Measurements from ENCODE around the gene USP40. TPM values are rescaled to one million over a fixed set of nuclear protein-coding genes. Genes with fewer than 3 reads are reported as not detected.
A peak's percentile ranks its signal among the peaks of the same experiment; 100 is the strongest.

The USP40 gene
- total RNA-seq, 6 experiments from 2014 or later, result 22.8 to 27.4 (median 24.3) TPM

- TF ChIP-seq CTCF (IDR thresholded peaks at IDR 0.05), result peak; percentile 95
- H3K9me3 Mint-ChIP-seq, result no peaks in the 10 kb centered on the region
- peak; percentile 77 for DNase-seq
- no peak overlapping the region for H3K4me3 Mint-ChIP-seq
- H3K36me3 Mint-ChIP-seq (ENCODE audit: low read depth), result peaks cover 4% of the 10 kb centered on the region; the same call in 1 of the 2 replicates
- peaks cover 3% of the 10 kb centered on the region; the same call in 1 of the 2 replicates for H3K27me3 Mint-ChIP-seq (ENCODE audit: insufficient read depth)
- H3K27ac Mint-ChIP-seq, result no peak overlapping the region; the same call in 1 of the 2 replicates
- peaks cover 11% of the 10 kb centered on the region for H3K4me1 Mint-ChIP-seq (ENCODE audit: low read depth)
Observed at GRCh38 chr2:233443511-233444183, 122.9 kb downstream of the USP40 start.

GRCh38 chr2:233442028-233442310 lies 124.6 kb downstream of the USP40 start:
- Mint-ChIP-seq H3K36me3 (ENCODE audit: low read depth) (no peaks in the 10 kb centered on the region), H3K27ac (no peak overlapping the region), H3K9me3 (no peaks in the 10 kb centered on the region), H3K4me3 (no peak overlapping the region), H3K27me3 (ENCODE audit: insufficient read depth) (peaks cover 3% of the 10 kb centered on the region; the same call in 1 of the 2 replicates), H3K4me1 (ENCODE audit: low read depth) (peaks cover 6% of the 10 kb centered on the region)
- no peak for DNase-seq
- no peak for TF ChIP-seq CTCF (IDR thresholded peaks at IDR 0.05)

GRCh38 chr2:233441161-233442027 lies 125.2 kb downstream of the USP40 start:
- H3K4me3 Mint-ChIP-seq, result no peak overlapping the region
- H3K9me3 Mint-ChIP-seq, result no peaks in the 10 kb centered on the region
- no peaks in the 10 kb centered on the region for H3K36me3 Mint-ChIP-seq (ENCODE audit: low read depth)
- H3K27ac Mint-ChIP-seq, result no peak overlapping the region
- no peak for TF ChIP-seq CTCF (IDR thresholded peaks at IDR 0.05)
- no peak for DNase-seq
- peaks cover 3% of the 10 kb centered on the region; the same call in 1 of the 2 replicates for H3K27me3 Mint-ChIP-seq (ENCODE audit: insufficient read depth)
- peaks cover 6% of the 10 kb centered on the region for H3K4me1 Mint-ChIP-seq (ENCODE audit: low read depth)

GRCh38 chr2:233440714-233441113 lies 125.9 kb downstream of the USP40 start:
- H3K27ac Mint-ChIP-seq, result no peak overlapping the region
- H3K4me3 Mint-ChIP-seq, result no peak overlapping the region
- H3K27me3 Mint-ChIP-seq (ENCODE audit: insufficient read depth), result peaks cover 5% of the 10 kb centered on the region; the same call in 1 of the 2 replicates
- peaks cover 6% of the 10 kb centered on the region for H3K4me1 Mint-ChIP-seq (ENCODE audit: low read depth)
- H3K9me3 Mint-ChIP-seq, result no peaks in the 10 kb centered on the region
- no peak for TF ChIP-seq CTCF (IDR thresholded peaks at IDR 0.05)
- no peaks in the 10 kb centered on the region for H3K36me3 Mint-ChIP-seq (ENCODE audit: low read depth)
- DNase-seq, result no peak

- H3K9me3 Mint-ChIP-seq, result no peaks in the 10 kb centered on the region
- TF ChIP-seq CTCF (IDR thresholded peaks at IDR 0.05), result no peak
- no peak for DNase-seq
- peaks cover 6% of the 10 kb centered on the region for H3K4me1 Mint-ChIP-seq (ENCODE audit: low read depth)
- H3K27ac Mint-ChIP-seq, result no peak overlapping the region
- H3K36me3 Mint-ChIP-seq (ENCODE audit: low read depth), result no peaks in the 10 kb centered on the region; the same call in 1 of the 2 replicates
- H3K27me3 Mint-ChIP-seq (ENCODE audit: insufficient read depth), result peaks cover 5% of the 10 kb centered on the region; the same call in 1 of the 2 replicates
- H3K4me3 Mint-ChIP-seq, result no peak overlapping the region
Observed at GRCh38 chr2:233440314-233440713, 126.3 kb downstream of the USP40 start.

Data from HFFc6 (cell line).